ENCODE measurements around the gene FRMD4B.

Gene FRMD4B

DNA sequence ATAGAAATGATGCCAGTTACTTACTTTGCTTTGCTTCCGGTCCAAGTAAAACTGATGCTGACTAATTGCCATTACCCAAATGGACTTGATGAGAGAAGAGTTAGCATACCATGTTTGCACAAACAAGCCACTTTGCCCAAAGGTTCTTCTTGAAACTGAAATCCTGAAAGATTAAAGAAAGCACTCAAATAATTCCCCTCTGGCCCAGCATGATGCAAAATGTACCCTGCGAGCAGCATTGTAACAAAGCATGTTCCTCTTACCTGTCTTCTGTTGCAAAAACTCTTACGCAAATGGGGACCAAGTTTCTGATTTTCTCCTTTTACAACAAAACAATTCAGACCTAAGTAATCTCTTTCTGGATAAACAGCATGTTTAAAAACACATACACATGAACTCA, 189.0 kb downstream of the FRMD4B start:
- no peak for DNase-seq (ENCODE audit: low read depth)
- H3K4me3 ChIP-seq (ENCODE audit: control insufficient read depth, low read depth, low read length) = no peak overlapping the region
- TF ChIP-seq CTCF (IDR thresholded peaks at IDR 0.05; ENCODE audit: control insufficient read depth, insufficient read depth, low read depth, low read length, missing control alignments) = no peak

DNA sequence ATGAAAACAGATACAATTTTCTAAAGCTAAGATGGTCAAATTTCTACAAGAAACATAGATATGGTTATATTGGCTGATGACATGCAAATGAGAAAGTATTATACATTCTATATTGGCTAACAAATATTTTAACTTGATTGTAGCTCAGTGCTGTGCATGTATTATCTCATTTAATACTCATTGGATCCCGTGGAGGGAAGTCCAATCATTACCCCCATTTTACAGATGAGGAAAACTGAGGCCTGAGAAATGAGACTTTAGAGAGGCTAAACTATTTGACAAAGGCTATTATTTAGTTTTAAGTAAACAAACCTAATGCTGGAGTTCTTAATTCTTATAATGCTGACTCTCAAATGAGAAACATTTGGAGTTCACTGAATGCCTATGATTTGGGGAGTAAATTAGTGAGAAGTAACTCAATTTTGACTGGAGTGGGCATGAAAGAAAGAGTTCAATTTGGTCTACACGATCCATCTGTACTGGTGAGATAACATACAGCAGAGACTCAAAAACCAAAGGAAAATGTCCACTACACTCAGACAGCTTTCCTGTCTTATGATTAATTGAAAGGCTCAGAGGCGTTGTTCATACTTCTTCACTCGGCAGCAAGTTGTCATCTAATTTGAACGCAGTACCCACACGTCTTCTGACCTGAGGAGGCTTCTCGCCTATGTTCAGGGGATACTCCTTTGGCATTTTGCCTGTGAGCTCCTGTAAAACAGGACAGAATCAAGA, 191.3 kb downstream of the FRMD4B start:
- no peak for DNase-seq (ENCODE audit: low read depth)
- no peak overlapping the region for H3K4me3 ChIP-seq (ENCODE audit: control insufficient read depth, low read depth, low read length)
- TF ChIP-seq CTCF (IDR thresholded peaks at IDR 0.05; ENCODE audit: control insufficient read depth, insufficient read depth, low read depth, low read length, missing control alignments) = no peak

GRCh38 chr3:69193749-69194148, 192.1 kb downstream of the FRMD4B start:
- no peak for DNase-seq (ENCODE audit: low read depth)
- no peak overlapping the region for H3K4me3 ChIP-seq (ENCODE audit: control insufficient read depth, low read depth, low read length)
- no peak for TF ChIP-seq CTCF (IDR thresholded peaks at IDR 0.05; ENCODE audit: control insufficient read depth, insufficient read depth, low read depth, low read length, missing control alignments)

GRCh38 chr3:69191516-69191915, 194.4 kb downstream of the FRMD4B start:
- no peak for TF ChIP-seq CTCF (IDR thresholded peaks at IDR 0.05; ENCODE audit: control insufficient read depth, insufficient read depth, low read depth, low read length, missing control alignments)
- H3K4me3 ChIP-seq (ENCODE audit: control insufficient read depth, low read depth, low read length) = no peak overlapping the region
- DNase-seq (ENCODE audit: low read depth) = no peak

GRCh38 chr3:69189487-69189886, 196.4 kb downstream of the FRMD4B start:
- no peak overlapping the region for H3K4me3 ChIP-seq (ENCODE audit: control insufficient read depth, low read depth, low read length)
- TF ChIP-seq CTCF (IDR thresholded peaks at IDR 0.05; ENCODE audit: control insufficient read depth, insufficient read depth, low read depth, low read length, missing control alignments) = no peak
- DNase-seq (ENCODE audit: low read depth) = no peak

DNA sequence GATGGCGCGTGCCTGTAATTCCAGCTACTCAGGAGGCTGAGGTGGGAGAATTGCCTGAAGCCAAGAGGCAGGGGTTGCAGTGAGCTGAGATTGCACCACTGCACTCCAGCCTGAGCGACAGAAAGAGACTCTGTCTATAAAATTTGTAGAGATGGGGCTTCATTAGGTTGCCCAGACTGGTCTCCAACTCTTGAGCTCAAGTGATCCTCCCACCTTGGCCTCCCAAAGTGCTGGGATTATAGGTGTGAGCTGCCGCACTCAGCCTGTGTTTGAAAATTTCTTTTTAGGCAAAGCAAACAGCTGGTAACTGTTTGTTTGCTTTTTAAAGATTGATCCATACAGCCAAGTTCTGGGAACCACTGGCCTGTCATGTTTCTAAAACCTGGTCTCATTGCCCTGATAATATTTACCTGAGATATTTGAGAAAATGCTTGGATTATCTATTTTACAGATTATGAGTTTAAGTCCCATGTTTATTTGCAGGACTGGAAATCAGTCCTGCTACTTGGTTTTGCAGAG, 199.3 kb downstream of the FRMD4B start:
- no peak for TF ChIP-seq CTCF (IDR thresholded peaks at IDR 0.05; ENCODE audit: control insufficient read depth, insufficient read depth, low read depth, low read length, missing control alignments)
- DNase-seq (ENCODE audit: low read depth) = no peak
- H3K4me3 ChIP-seq (ENCODE audit: control insufficient read depth, low read depth, low read length) = no peak overlapping the region
